SK-N-MC (cell line): ENCODE results near the gene EMSY.

ENCODE experiments used
- EZH2 ChIP-seq: fragments of 200-600 bp; sonication (generic); IDR thresholded peaks from one replicate; pipeline ENCODE4 v1.6.1; 2017; ENCODE audit warnings: antibody characterized with exemption
- POLR2AphosphoS5 ChIP-seq: IDR thresholded peaks from 2 replicates; pipeline ENCODE4 v1.6.1; 2012; ENCODE audit warnings: mild to moderate bottlenecking, low read depth, low read length, borderline replicate concordance

- TF ChIP-seq POLR2AphosphoS5 (no peak), EZH2 (no peak)
Observed at GRCh38 chr11:76400967-76401366, 43.9 kb upstream of the EMSY start.
